HG03378 (cell line): Measurements from ENCODE around the gene SLC39A8.

ENCODE experiments used
- ATAC-seq: cut with Tn5 transposase; IDR thresholded peaks from one replicate; pipeline ENCODE4 v1.9.1; 2021; ENCODE audit warnings: mild to moderate bottlenecking, moderate library complexity; ENCODE audit not compliant: unreplicated experiment

SLC39A8 gene

DNA sequence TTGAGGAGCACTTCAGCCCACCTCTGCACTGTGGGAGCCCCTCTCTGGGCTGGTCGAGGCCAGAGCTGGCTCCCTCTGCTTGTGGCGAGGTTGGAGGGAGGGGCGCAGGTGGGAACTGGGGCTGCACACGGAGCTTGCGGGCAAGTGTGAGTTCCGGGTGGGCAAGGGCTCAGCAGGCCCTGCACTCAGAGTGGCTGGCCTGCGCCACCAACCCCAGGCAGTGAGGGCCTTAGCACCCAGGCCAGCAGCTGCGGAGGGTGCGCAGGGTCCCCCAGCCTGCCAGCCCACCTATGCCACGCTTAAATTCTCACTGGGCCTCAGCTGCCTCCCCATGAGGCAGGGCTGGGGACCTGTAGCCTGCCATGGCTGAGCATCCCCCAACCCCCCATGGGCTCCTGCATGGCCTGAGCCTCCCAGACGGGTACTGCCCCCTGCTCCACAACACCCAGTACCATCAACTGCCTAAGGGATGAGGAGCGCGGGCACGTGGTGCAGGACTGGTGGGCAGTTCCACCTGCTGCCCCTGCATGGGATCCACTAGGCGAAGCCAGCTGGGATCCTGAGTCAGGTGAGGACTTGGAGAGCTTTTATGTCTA is 110.9 kb downstream of the SLC39A8 start:
- no peak for ATAC-seq

DNA sequence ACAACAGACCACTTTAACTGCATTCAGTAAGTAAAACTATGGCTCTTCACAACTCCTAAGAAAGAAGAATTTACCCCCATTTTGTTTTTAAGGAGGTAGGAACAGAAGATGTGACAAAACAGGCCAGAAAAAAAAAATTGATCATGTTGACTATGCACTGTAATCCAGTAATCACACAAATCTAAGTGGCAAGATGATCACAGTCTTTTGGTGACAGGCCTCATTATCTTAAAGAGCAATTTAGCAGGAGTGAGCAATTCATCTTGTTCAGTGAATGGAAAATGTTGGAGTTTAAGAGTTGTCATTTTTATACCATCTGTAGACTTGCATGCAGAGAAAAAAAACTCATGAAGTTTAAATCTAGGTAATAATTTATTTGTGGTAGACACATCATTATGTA is 115.1 kb downstream of the SLC39A8 start:
- no peak for ATAC-seq

DNA sequence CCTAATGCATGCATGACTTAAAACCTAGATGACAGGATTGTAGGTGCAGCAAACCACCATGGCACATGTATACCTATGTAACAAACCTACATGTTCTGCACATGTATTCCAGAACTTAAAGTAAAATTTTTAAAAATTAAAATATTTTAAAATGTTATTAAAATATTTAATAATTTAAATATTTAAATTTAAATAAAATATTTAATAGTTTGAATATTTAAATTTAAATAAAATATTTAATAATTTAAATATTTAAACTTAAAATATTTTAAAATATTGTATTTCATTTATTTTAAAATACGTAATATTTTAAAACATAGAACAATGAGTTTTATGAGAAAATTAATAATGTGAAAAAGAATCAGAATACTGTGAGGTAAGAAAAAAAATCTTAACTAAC is 117.9 kb downstream of the SLC39A8 start:
- no peak for ATAC-seq

DNA sequence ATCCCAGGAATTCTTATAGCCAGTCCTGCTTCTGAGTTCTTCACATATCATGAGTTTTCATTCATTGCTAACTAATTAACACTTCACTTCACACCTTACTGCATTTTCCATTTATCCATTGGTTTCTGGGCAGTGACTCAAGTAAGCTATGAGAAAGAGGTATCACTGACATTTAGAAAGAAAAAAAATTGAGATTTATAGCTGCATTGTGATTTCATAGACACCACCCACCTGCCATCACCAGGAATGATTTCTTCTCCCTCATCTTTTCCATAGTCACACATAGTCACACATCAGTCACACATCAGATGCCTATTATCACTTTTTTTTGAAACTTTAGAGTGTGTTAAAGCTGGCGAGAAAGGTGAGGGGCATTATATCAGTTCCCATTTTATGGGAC is 121.8 kb downstream of the SLC39A8 start:
- ATAC-seq, result no peak

DNA sequence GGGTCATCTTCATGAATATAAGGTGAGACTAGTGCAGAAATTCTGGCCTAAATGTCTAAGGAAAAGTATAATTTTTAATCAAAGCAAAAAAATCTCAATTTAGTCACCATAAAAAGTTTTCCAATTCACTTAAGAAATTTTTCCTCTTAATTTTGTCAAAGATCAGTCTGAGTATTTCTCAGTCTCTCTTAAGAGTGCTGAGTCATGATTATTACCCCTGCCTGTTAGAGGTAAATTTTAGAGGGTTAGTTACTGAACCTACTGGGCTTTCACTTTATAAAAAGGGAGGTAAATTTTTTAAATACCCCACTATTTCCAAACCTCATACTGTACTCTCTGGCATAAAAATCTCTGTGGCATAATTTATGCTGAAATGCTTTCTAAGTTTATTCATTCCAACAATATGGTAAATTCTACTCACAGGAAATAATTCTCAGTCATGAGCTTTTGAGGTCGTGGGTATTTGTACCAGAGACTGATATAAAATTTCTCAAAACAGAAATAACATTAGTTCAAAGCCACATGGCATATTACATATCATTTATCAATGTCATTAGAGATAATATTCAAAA is 122.4 kb downstream of the SLC39A8 start:
- ATAC-seq, result no peak

DNA sequence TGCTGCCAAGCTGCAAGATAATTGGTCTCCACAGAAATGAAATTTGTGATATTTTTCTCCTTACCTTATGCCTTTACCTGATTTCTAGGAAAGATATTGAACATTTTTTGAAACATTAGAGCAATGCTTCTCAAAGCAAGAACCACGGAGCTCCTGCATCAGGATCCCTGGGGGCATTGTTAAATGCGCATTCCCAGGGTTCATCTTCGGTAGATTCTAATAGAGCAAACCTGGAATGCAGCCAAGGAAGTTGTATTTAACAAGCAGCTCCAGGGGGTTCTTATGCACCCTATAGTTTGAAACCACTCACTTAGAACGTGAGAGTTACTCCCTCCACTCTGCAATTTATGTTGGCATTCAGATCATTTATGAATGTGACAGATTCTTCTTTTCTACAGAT is 126.2 kb downstream of the SLC39A8 start:
- ATAC-seq, result no peak

DNA sequence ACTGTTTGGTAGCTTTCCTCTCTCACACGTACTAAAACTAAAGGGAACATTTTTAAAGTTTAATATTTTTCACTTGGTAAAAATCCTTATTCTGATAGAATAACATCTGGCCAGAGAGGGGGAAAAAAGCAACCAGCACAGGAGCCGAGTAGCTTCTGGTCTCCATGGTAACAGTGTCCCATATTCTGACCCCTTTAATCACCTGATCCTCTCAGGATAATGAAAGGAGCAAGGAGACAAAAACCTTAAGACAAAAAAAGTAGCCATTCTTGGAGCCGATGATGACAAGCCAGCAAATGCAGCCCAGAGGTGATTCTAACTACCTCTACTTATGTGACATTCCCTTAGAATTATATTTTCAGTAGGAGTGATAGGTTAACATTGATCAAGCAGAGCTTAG is 126.6 kb downstream of the SLC39A8 start:
- no peak for ATAC-seq

DNA sequence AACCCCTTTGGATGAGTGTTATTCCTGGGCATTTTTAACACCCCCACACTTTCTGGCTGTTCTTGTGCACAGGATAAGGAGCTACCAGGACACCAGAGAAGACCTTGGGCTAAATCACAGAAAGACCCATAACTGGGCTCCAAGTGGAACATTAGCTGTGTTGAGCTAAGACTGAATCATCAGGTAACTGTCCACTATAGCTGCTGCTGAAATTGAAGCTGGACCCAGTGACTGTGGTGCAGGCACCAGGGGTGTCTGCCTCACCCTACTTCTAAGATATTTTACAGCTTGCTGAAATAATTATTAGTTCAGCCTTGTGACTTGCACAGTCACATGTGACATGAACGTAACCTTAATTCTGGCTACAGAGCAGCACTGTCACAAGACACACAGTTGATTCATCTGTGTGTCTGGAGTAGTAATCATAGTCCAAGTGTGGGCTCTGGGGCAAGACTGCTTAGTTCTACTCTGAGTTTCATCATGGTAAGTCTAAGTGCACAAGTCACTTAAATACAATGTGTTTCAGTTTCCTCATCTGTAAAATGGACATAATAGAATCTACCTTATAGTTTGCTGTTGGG is 127.4 kb downstream of the SLC39A8 start:
- no peak for ATAC-seq

DNA sequence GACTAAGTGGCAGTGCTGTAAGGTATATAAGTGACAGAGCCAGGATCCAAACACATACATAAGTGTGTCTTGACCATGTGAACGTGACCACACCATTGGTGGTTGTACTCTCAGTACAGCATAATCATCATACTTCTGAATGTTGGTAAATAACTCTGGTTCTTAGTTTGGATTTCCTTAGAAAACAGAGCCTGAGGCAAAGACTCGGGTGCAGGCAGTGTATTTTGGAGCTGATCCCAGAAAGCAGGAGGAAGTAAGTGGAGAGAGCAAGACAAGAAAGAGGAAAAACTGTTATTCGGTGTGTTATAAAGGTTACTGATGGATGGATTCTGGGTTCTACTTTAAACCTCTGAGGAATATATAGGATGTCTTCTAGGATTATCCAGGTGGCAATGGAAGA is 127.9 kb downstream of the SLC39A8 start:
- no peak for ATAC-seq

DNA sequence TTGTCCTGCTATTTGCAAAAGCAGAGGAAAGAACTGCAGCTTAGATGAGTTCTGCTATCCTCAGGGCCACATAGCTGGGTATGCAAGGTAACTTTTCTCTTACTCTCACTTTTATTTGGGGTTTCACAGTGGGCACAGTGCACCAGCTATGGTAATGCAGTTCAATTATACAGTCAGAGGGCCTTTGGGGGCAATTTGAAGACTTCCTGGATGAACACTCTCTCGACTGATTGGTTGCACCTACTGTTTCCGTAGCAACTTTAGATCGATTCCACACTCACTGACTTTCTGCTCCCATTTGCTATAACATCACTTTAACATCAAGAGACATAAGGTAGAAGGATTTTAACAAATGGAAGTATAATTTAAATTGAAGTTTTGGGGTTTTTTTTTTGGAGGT is 128.6 kb downstream of the SLC39A8 start:
- ATAC-seq, result no peak

DNA sequence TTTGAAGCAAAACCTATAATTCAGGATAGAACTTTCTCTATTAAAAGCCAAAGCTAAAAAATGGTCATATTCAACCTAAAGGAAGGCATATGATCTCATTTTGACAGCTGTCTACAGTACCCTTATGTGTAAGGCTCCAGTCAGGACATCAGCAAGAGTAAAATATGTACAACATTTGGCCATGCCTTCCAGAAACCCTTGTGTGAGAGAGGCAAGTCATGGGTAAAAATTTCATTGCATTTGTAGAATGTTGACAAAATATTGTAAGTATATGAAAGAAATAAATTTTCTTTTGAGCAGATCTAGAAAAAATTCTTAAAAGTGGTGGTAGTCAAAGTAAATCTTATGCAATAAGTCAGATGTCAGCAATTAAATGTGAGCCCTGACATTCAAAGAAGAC is 132.3 kb downstream of the SLC39A8 start:
- no peak for ATAC-seq
